Colonic mucosa (tissue), 4 donors: ENCODE results near the gene KCNN3. TPM values are rescaled to one million over a fixed set of nuclear protein-coding genes. Genes with fewer than 3 reads are reported as not detected.

Source experiments
- DNase-seq: peaks from one replicate; pipeline ENCODE4 v3.0.0-alpha.2; 2020
- H3K27ac ChIP-seq: fragments of 200-600 bp; one replicate; pipeline ENCODE4 v1.8.0; 2021
- H3K27me3 ChIP-seq: fragments of 200-600 bp; one replicate; pipeline ENCODE4 v1.8.0; 2021
- H3K36me3 ChIP-seq: fragments of 200-600 bp; one replicate; pipeline ENCODE4 v1.8.0; 2021
- H3K4me1 ChIP-seq: fragments of 200-600 bp; one replicate; pipeline ENCODE4 v1.8.0; 2021; ENCODE audit warnings: mild to moderate bottlenecking
- H3K4me3 ChIP-seq: fragments of 200-600 bp; one replicate; pipeline ENCODE4 v1.8.0; 2021
- H3K9ac ChIP-seq, 2 donors: one replicate each; pipeline ENCODE4 v1.7.0; 2013; ENCODE audit warnings: control low read depth in 2 of 2, low read depth in 2 of 2, low read length in 2 of 2
- H3K9me3 ChIP-seq: fragments of 200-600 bp; one replicate; pipeline ENCODE4 v1.8.0; 2021
- CTCF ChIP-seq: fragments of 200-600 bp; IDR thresholded peaks from one replicate; pipeline ENCODE4 v1.8.0; 2022; ENCODE audit warnings: antibody characterized with exemption, mild to moderate bottlenecking
- intact Hi-C: fragments of 100-400 bp; cut with DNase I; formaldehyde crosslinking; loops from one replicate; pipeline ENCODE4 v1.14.1; 2022
- total RNA-seq, 2 donors: library from RNA; stranded (reverse); fragmentation: NEBNext Ultra II Directional in 1 of 2; extraction: Animal tissue kit (Norgen Biotek cat#: 25700) in 1 of 2; gene quantifications; one replicate each; pipeline ENCODE4 v1.2.1, GENCODE V29; 2021
- donor health status: healthy.
- donor health status: DM: no; HTN: no; CAD: no.
- donor health status: DM: no; HTN: no; CAD: no.

The KCNN3 gene
- total RNA-seq, 2 donors from 2014 or later, result 0.99 to 2.5 TPM

GRCh38 chr1:154846565-154847442 is 23.3 kb downstream of the KCNN3 start:
- H3K9me3 ChIP-seq, result no peaks in the 10 kb centered on the region
- no peak overlapping the region for H3K27ac ChIP-seq
- H3K4me1 ChIP-seq, result no peaks in the 10 kb centered on the region
- intact Hi-C loops, result no loop called here
- H3K4me3 ChIP-seq, result no peak overlapping the region
- no peaks in the 10 kb centered on the region for H3K36me3 ChIP-seq
- H3K27me3 ChIP-seq, result no peaks in the 10 kb centered on the region
- no peak for TF ChIP-seq CTCF
- H3K9ac ChIP-seq, result no peak overlapping the region
- DNase-seq, result no peak

GRCh38 chr1:154845879-154846278 is 24.2 kb downstream of the KCNN3 start:
- intact Hi-C loops, result no loop called here
- H3K4me3 ChIP-seq, result no peak overlapping the region
- H3K36me3 ChIP-seq, result no peaks in the 10 kb centered on the region
- DNase-seq, result no peak
- no peaks in the 10 kb centered on the region for H3K4me1 ChIP-seq
- no peaks in the 10 kb centered on the region for H3K27me3 ChIP-seq
- H3K9ac ChIP-seq, result no peak overlapping the region
- H3K27ac ChIP-seq, result no peak overlapping the region
- H3K9me3 ChIP-seq, result no peaks in the 10 kb centered on the region
- TF ChIP-seq CTCF, result no peak

- no peaks in the 10 kb centered on the region for H3K27me3 ChIP-seq
- no peaks in the 10 kb centered on the region for H3K36me3 ChIP-seq
- H3K9ac ChIP-seq, result no peak overlapping the region
- no peak for DNase-seq
- no peak overlapping the region for H3K4me3 ChIP-seq
- intact Hi-C loops, result no loop called here
- no peak overlapping the region for H3K27ac ChIP-seq
- H3K9me3 ChIP-seq, result no peaks in the 10 kb centered on the region
- TF ChIP-seq CTCF, result no peak
- no peaks in the 10 kb centered on the region for H3K4me1 ChIP-seq
Measured at GRCh38 chr1:154845174-154845573, 24.9 kb downstream of the KCNN3 start.

- H3K9me3 ChIP-seq, result no peaks in the 10 kb centered on the region
- no peak for TF ChIP-seq CTCF
- no peaks in the 10 kb centered on the region for H3K4me1 ChIP-seq
- DNase-seq, result no peak
- H3K9ac ChIP-seq, result no peak overlapping the region
- no peak overlapping the region for H3K4me3 ChIP-seq
- intact Hi-C loops, result no loop called here
- no peaks in the 10 kb centered on the region for H3K36me3 ChIP-seq
- no peaks in the 10 kb centered on the region for H3K27me3 ChIP-seq
- H3K27ac ChIP-seq, result no peak overlapping the region
Measured at GRCh38 chr1:154844297-154844681, 25.8 kb downstream of the KCNN3 start.

- Histone ChIP-seq H3K4me1 (no peaks in the 10 kb centered on the region), H3K9me3 (no peaks in the 10 kb centered on the region), H3K27me3 (no peaks in the 10 kb centered on the region), H3K9ac (no peak overlapping the region), H3K27ac (no peak overlapping the region), H3K4me3 (no peak overlapping the region), H3K36me3 (no peaks in the 10 kb centered on the region)
- DNase-seq, result no peak
- intact Hi-C loops, result no loop called here
- TF ChIP-seq CTCF, result no peak
Measured at GRCh38 chr1:154843636-154844296, 26.3 kb downstream of the KCNN3 start.
